Measurements from ENCODE around the gene APMAP.

The APMAP gene

GRCh38 chr20:25013478-25014380 lies 21.2 kb upstream of the APMAP start:
- peaks cover 82% of the 10 kb centered on the region for H3K36me3 ChIP-seq
- no peak overlapping the region for H3K27ac ChIP-seq
- H3K27me3 ChIP-seq, result no peaks in the 10 kb centered on the region
- H3K9me3 ChIP-seq, result no peaks in the 10 kb centered on the region
- H3K4me1 ChIP-seq (ENCODE audit: control insufficient read depth in 1 of 2, insufficient read depth in 1 of 2, low read depth in 1 of 2, low read length in 1 of 2), result no peaks in the 10 kb centered on the region
- H3K4me3 ChIP-seq (ENCODE audit: low read depth in 1 of 2, low read length in 1 of 2), result no peak overlapping the region
- TF ChIP-seq, protein P1, sequence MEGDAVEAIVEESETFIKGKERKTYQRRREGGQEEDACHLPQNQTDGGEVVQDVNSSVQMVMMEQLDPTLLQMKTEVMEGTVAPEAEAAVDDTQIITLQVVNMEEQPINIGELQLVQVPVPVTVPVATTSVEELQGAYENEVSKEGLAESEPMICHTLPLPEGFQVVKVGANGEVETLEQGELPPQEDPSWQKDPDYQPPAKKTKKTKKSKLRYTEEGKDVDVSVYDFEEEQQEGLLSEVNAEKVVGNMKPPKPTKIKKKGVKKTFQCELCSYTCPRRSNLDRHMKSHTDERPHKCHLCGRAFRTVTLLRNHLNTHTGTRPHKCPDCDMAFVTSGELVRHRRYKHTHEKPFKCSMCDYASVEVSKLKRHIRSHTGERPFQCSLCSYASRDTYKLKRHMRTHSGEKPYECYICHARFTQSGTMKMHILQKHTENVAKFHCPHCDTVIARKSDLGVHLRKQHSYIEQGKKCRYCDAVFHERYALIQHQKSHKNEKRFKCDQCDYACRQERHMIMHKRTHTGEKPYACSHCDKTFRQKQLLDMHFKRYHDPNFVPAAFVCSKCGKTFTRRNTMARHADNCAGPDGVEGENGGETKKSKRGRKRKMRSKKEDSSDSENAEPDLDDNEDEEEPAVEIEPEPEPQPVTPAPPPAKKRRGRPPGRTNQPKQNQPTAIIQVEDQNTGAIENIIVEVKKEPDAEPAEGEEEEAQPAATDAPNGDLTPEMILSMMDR (IDR thresholded peaks at IDR 0.05), result no peak

DNA sequence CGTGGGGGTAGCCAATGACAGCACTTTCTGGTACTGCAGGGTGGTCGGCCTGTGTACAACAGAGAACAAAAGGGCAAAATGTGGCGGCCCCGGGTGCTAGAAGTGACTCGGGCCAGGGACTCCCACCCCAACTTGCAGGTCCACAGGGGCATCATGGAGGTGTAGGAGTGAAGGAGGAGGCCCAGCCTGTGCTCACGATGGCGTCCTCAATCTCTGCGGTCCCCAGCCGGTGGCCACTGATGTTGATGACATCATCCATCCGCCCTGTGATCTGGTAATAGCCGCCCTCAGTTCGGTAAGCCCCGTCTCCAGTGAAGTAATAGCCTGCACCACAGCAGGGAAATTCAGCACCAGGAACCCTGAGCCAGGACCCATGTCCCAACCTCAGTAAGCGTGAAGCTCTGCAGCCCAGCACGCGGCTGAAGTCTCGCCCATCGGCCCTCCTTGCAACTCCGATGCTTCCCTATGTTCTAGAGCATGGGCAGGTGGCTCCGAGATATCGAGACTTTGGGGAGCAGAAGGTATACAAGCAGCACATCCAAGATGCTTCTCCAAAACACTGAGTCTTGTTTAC lies 20.2 kb upstream of the APMAP start:
- Histone ChIP-seq H3K4me3 (ENCODE audit: low read depth in 1 of 2, low read length in 1 of 2) (no peak overlapping the region), H3K36me3 (peaks cover 88% of the 10 kb centered on the region), H3K27ac (no peak overlapping the region), H3K4me1 (ENCODE audit: control insufficient read depth in 1 of 2, insufficient read depth in 1 of 2, low read depth in 1 of 2, low read length in 1 of 2) (no peaks in the 10 kb centered on the region), H3K27me3 (no peaks in the 10 kb centered on the region), H3K9me3 (no peaks in the 10 kb centered on the region)
- TF ChIP-seq, protein P1 (IDR thresholded peaks at IDR 0.05), result no peak

DNA sequence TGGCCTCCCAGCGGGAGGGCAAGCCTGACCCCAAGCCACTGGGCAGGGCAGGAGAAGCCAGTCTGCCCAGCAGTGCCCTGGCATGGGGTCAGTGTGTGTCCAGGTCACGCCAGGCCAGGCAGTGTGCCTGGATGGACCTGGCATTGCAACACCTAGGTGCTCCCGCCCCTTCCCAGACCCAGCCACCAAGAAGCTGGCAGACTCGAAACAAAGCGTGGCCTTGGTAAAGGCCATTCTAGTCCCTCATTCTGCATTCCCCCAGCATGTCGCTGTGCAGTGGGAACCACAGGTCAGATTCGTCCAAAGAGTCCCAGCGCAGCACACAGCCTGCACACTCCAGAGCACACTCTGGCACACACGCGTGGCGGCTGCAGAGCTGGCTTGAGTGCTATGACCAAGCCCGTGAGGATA lies 19.3 kb upstream of the APMAP start:
- Histone ChIP-seq H3K36me3 (peaks cover 92% of the 10 kb centered on the region), H3K9me3 (no peaks in the 10 kb centered on the region), H3K4me3 (ENCODE audit: low read depth in 1 of 2, low read length in 1 of 2) (no peak overlapping the region), H3K27ac (no peak overlapping the region), H3K27me3 (no peaks in the 10 kb centered on the region), H3K4me1 (ENCODE audit: control insufficient read depth in 1 of 2, insufficient read depth in 1 of 2, low read depth in 1 of 2, low read length in 1 of 2) (no peaks in the 10 kb centered on the region)
- TF ChIP-seq, protein P1 (IDR thresholded peaks at IDR 0.05), result no peak

DNA sequence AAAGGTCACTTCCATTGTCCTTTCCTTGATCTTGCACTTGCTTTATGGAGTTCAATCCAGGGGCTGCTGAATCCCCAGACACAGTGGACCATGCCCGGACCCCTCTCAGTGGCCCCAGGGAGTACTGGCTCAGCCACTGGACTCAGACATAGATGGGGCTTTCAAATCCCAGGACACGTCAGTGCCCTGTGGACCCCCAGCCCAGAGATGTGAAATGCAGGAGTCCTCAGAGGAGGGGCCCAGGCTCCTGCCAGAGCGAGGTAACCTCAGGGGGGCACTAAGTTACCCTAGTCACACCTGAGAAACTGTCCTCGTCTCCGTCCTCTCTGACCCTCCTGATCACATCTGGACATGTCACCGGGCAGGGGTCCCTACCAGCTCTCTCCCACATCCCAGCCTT lies 18.7 kb upstream of the APMAP start:
- TF ChIP-seq, protein P1 (IDR thresholded peaks at IDR 0.05), result no peak
- H3K4me1 ChIP-seq (ENCODE audit: control insufficient read depth in 1 of 2, insufficient read depth in 1 of 2, low read depth in 1 of 2, low read length in 1 of 2), result no peaks in the 10 kb centered on the region
- peaks cover 94% of the 10 kb centered on the region for H3K36me3 ChIP-seq
- no peaks in the 10 kb centered on the region for H3K27me3 ChIP-seq
- no peak overlapping the region for H3K4me3 ChIP-seq (ENCODE audit: low read depth in 1 of 2, low read length in 1 of 2)
- H3K27ac ChIP-seq, result no peak overlapping the region
- H3K9me3 ChIP-seq, result no peaks in the 10 kb centered on the region

- peaks cover 93% of the 10 kb centered on the region for H3K36me3 ChIP-seq
- no peaks in the 10 kb centered on the region for H3K27me3 ChIP-seq
- H3K4me3 ChIP-seq (ENCODE audit: low read depth in 1 of 2, low read length in 1 of 2), result no peak overlapping the region
- no peak overlapping the region for H3K27ac ChIP-seq
- TF ChIP-seq, protein P1 (IDR thresholded peaks at IDR 0.05), result no peak
- H3K9me3 ChIP-seq, result no peaks in the 10 kb centered on the region
- H3K4me1 ChIP-seq (ENCODE audit: control insufficient read depth in 1 of 2, insufficient read depth in 1 of 2, low read depth in 1 of 2, low read length in 1 of 2), result no peaks in the 10 kb centered on the region
Observed at GRCh38 chr20:25009218-25010145, 16.9 kb upstream of the APMAP start.

Measured in neutrophil (primary cell).